ENCODE data around the gene HEXD. TPM values are rescaled to one million over a fixed set of nuclear protein-coding genes. Genes with fewer than 3 reads are reported as not detected.

HEXD gene
- total RNA-seq, 2 experiments from 2014 or later, result 87.9 to 93.2 TPM

DNA sequence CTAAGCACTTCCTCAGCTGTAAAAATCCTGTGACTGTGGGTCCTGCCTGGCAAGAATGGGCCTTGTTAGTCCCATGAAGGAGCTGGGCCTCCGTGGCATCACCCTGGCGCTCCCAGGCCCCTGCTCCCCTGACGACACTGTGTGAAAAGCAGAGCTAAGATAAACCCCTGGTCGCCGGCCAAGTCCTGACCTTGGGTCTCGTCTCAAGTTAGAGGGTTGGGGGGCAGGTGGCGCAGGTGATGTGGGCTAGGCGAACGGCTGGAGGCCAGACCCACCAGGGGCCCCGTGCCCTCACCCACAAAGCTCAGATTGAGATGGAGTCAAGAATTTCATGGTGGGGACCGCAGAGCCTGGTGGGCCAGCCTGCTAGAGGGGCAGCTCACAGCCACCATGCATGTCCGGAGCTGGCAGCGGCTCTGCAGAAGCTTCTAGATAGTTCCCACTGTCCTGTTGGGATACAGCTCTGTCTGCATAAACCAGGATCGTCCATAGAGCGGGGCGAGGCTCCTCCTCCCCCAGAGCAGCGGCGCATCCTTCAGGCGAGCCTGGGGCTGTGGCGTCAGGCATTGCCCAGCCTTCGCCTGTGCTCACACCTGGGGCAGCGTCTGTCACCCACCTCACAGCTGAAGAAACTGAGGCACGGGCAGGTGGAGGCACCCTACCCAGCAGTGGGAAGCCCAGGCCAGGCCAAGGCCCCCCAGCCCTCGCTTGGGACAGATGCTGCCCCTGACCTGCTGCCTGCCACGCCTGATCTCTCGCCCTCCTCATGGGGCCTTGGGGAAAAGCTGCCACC is 20.4 kb downstream of the HEXD start:
- H4K20me1 ChIP-seq (ENCODE audit: insufficient read depth, low read length), result no peaks in the 10 kb centered on the region

DNA sequence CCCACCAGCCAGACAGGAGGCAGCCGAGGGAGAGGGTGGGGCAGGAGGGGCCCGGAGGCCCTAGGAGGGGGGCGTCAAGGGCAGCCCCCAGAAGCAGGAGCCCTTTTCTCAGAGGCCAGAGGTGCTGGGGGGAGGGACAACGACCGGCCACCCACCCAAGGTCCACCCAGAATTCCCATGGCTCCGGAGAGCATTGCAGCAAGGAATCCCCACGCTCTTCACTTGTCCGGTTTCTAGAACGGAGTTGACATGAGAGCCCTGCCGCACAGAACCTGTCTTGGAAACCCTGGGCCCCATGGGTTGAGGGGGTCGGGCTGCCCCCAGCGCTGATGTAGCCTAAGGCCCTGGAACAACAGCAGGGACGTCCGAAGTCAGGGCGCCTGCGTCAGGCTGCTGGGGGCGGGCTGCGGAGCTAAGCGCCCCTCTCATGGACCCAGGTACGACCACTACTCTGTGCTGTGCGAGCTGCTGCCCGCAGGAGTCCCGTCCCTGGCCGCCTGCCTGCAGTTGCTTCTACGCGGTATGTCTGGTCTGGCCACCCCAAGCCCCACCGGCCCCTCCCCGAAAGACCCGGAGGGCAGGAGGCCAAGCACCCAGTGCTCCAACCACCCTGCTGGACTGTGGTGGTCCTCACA is 21.2 kb downstream of the HEXD start:
- Histone ChIP-seq H3K9me3 (ENCODE audit: low read length) (no peaks in the 10 kb centered on the region), H2AFZ (ENCODE audit: low read length) (no peak overlapping the region), H3K4me3 (ENCODE audit: low read depth, low read length, poor library complexity, severe bottlenecking) (no peak overlapping the region), H4K20me1 (ENCODE audit: insufficient read depth, low read length) (no peaks in the 10 kb centered on the region), H3K36me3 (ENCODE audit: insufficient read depth, low read length) (peaks cover 80% of the 10 kb centered on the region), H3K9me2 (ENCODE audit: insufficient read depth, low read length) (no peaks in the 10 kb centered on the region), H3K79me2 (ENCODE audit: insufficient read depth, low read depth, low read length) (no peaks in the 10 kb centered on the region), H3K4me2 (ENCODE audit: low read length) (no peak overlapping the region), H3K27ac (ENCODE audit: low read depth, low read length, poor library complexity, severe bottlenecking) (no peak overlapping the region), H3K4me1 (ENCODE audit: insufficient read depth, low read length, poor library complexity, severe bottlenecking) (peaks cover 6% of the 10 kb centered on the region)
- ChIA-PET POLR2A (no interaction called here), CTCF (ENCODE audit: unreplicated experiment) (no interaction called here)
- no TSS peak for BruUV-seq (replicated peaks)
- intact Hi-C loops (cut with micrococcal nuclease; ENCODE audit: unreplicated experiment), result no loop called here
- no peak for DNase-seq (ENCODE audit: low spot score)
- no peak for TF ChIP-seq EZH2phosphoT487 (IDR thresholded peaks at IDR 0.05; ENCODE audit: borderline replicate concordance, low read depth, low read length)
- TF ChIP-seq, protein P1, sequence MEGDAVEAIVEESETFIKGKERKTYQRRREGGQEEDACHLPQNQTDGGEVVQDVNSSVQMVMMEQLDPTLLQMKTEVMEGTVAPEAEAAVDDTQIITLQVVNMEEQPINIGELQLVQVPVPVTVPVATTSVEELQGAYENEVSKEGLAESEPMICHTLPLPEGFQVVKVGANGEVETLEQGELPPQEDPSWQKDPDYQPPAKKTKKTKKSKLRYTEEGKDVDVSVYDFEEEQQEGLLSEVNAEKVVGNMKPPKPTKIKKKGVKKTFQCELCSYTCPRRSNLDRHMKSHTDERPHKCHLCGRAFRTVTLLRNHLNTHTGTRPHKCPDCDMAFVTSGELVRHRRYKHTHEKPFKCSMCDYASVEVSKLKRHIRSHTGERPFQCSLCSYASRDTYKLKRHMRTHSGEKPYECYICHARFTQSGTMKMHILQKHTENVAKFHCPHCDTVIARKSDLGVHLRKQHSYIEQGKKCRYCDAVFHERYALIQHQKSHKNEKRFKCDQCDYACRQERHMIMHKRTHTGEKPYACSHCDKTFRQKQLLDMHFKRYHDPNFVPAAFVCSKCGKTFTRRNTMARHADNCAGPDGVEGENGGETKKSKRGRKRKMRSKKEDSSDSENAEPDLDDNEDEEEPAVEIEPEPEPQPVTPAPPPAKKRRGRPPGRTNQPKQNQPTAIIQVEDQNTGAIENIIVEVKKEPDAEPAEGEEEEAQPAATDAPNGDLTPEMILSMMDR (conservative IDR thresholded peaks at IDR 0.05; ENCODE audit: low read length), result no peak

More for the DNA sequence above, 20.4 kb downstream of the HEXD start:
- no TSS peak for BruUV-seq (replicated peaks)
- H3K36me3 ChIP-seq (ENCODE audit: insufficient read depth, low read length), result peaks cover 79% of the 10 kb centered on the region
- H2AFZ ChIP-seq (ENCODE audit: low read length), result no peak overlapping the region
- ChIA-PET CTCF (ENCODE audit: unreplicated experiment) (no interaction called here), POLR2A (interaction anchor here (1.3 kb wide), 1 partner anchor 10 kb away, joined by 5 read pairs; no protein-coding TSS in a partner anchor)
- intact Hi-C loops (cut with micrococcal nuclease; ENCODE audit: unreplicated experiment), result no loop called here
- H3K27ac ChIP-seq (ENCODE audit: low read depth, low read length, poor library complexity, severe bottlenecking), result no peak overlapping the region
- no peak overlapping the region for H3K4me3 ChIP-seq (ENCODE audit: low read depth, low read length, poor library complexity, severe bottlenecking)
- peaks cover 11% of the 10 kb centered on the region for H3K4me1 ChIP-seq (ENCODE audit: insufficient read depth, low read length, poor library complexity, severe bottlenecking)
- H3K9me3 ChIP-seq (ENCODE audit: low read length), result no peaks in the 10 kb centered on the region
- H3K79me2 ChIP-seq (ENCODE audit: insufficient read depth, low read depth, low read length), result no peaks in the 10 kb centered on the region
- no peak for DNase-seq (ENCODE audit: low spot score)
- H3K4me2 ChIP-seq (ENCODE audit: low read length), result no peak overlapping the region
- H3K9me2 ChIP-seq (ENCODE audit: insufficient read depth, low read length), result no peaks in the 10 kb centered on the region
- TF ChIP-seq, protein P1 (conservative IDR thresholded peaks at IDR 0.05; ENCODE audit: low read length), result no peak
- no peak for TF ChIP-seq EZH2phosphoT487 (IDR thresholded peaks at IDR 0.05; ENCODE audit: borderline replicate concordance, low read depth, low read length)
